GM19438 (cell line): ENCODE measurements around the gene TFEB.
"Not testable (repeated sequence)": the region's sequence is repeated elsewhere in the genome, so short reads cannot be mapped to it uniquely, and the experiment has no call there.

Experiments used
- ATAC-seq: cut with Tn5 transposase; IDR thresholded peaks from one replicate; pipeline ENCODE4 v1.9.1; 2021; ENCODE audit warnings: low read depth; ENCODE audit not compliant: unreplicated experiment

The TFEB gene

DNA sequence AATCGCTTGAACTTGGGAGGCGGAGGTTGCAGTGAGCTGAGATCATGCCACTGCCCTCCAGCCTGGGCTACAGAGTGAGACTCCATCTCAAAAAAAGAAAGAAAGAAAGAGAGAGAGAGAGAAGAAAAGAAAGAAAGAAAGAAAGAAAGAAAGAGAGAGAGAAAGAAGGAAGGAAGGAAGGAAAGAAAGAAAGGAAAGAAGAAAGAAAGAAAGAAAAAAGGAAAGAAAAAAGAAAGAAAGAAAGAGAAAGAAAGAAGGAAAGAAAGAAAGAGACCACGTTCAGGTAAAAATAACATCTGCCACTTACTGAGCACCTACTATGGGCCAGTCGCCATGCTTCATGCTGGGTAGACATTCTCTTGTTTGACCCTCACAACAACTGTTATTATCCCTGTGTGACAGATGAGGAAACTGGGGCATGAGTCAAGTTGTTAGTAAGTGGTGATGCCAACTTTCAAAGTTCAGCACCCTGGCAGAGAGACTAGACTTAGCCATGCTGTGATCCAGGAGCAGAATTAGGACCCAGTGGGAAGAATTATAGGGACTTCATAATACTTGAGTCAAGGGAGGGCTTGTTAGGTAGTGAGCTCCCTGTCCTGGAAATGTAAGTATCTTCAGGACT, 30.7 kb upstream of the TFEB start:
- not testable (repeated sequence) for ATAC-seq

DNA sequence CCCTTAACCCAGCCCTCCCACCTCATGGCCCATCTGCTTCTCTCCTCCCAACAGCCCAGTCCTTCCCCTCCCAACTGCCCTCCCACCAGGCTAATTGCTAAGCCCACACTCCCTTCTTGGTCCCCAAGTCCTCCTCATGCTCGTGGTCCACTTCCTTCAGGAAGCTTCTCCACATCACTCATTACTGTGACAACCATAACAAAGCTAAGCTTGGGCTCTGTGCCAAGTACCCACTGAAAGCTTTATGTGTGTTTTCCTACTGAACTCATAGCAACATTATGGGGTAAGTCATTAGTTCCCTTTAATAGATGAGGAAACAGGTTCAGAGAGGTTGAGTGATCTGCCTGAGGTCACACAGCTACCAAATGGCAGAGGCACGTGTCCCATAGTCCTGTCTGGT, 28.1 kb upstream of the TFEB start:
- no peak for ATAC-seq

DNA sequence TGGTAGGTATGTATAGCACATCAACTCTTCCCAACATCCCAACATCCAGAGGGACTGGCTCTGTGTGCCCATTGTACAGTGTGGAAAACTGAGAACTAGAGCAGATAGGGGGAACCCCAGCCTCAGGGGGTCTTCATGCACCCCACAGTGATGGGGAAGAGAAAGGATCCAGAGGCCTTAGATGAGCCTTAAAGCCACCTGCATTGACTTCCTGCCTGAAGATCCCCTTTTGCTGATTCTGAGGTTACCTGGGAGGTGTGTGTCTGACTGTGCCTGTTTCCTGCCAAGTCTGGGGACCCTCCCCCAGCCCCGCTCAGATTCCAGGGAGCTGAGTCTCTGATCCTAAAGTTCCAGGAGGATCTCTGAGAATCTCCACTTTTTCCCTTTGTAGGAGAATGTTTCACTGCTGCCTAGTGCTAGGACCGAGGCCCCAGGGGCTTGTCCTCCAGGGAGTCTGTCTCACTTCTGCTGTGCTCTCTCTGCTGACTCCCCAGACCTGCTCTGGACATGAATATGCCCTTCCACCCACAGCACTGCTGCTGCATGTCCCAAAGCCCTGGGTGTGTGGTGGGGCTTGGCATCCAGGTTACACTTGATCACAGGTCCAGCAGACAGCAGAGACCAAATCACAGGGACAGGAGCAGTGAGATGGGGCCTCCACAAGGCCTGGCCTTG, 24.6 kb upstream of the TFEB start:
- no peak for ATAC-seq

DNA sequence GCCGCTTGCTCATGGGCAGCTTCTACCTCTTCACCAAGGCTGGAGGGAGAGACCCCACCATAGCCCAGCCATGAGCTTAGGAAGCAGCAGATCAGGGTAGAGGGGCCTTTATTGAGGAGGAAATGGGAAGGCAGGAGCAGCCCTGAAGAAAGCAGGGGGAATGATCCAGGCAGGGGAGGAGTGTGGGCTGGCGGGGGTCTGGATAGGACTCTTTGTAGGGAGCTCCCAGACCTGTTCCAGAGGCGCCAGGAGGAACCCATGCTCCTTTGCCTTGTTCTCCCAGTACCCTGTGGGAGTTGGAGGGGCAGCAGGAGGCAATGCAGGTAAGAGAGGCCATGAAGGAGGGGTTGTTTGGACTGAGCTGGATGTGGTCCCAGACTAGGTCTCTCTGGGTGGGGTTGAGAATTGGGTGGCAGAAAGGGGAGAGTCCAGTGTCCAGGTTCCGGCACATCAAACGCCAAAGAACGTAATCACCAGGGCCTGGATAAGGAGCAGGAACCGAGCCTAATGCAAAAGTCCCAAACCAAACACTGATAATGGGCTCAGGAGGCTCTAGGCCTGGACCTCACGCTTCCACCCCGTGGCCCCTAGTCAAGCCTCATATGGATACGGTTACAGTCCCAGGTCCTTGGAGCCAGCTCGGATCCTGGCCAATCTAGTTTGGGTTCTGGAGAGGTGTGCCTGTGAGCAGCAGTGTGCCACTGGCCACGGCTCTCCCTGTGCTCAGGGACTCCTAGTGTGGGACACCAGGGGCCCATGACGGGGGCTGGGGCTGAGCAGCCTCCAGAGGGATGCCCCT, 23.9 kb upstream of the TFEB start:
- no peak for ATAC-seq

DNA sequence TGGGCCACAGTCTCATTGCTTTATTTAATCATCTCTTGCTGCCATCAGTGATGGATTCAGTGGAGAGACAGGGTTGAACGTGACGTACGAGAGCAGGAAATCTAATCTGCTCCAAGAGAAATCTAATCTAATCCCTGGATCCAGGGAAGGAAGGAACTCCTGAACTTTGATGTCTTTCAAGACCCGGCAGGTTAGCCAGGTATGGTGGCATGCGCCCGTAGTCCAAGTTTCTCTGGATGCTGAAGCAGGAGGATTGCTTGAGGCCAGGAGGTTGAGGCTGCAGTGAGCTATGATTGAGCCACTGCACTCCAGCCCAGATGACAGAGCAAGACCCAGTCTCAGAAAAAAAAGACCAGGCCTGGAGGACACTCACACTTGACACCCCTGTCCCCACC, 23.2 kb upstream of the TFEB start:
- no peak for ATAC-seq

DNA sequence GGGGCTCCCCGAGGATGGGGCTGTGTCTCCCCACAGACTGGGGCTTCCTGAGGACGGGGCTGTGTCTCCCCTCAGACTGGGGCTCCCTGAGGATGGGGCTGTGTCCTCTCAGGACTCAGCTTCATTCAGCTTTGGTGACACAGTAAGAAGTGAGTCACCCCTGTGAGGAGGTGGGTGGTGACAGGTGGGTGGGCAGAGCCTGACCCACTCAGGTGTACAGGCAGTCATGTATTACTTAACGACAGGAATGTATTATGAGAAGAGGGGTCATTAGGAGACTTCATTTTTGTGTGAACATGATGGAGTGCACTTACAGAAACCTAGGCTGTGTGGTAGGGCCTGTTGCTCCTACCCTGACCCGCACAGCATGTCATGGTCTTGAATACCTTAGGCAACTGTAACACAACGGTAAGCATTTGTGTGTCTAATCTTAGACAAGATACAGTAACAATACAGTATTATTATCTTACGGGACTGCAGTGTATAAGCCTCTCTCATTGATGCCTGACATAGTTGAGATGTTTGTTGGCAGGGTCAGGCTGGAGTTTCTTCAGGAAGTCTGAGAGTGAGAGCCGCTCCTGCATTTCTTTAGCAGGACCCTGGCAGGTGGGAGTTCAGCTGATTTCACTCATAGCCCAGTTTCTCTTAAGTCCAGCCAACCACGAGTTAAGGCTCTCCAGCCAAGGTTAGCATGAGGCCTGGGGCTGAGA, 22.7 kb upstream of the TFEB start:
- ATAC-seq: no peak

DNA sequence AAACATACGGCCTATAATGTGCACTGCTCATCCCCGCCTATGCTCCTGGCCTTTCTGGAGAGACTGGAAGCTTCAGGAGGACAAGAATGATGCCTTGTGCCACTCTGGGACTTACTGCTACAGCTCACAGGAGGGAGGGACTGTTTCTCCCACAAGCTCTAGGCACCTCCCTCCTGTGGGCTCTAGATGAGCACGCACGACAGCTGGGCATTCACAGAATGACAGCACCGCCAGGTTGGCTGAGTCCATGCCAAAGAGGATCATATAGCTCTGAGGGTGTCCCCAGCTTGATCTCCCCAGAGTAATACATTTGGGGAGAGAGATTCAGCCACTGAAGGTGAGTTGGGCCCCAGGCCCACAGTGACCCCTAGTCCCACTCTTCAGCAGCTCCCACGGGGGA, 21.9 kb upstream of the TFEB start:
- no peak for ATAC-seq

DNA sequence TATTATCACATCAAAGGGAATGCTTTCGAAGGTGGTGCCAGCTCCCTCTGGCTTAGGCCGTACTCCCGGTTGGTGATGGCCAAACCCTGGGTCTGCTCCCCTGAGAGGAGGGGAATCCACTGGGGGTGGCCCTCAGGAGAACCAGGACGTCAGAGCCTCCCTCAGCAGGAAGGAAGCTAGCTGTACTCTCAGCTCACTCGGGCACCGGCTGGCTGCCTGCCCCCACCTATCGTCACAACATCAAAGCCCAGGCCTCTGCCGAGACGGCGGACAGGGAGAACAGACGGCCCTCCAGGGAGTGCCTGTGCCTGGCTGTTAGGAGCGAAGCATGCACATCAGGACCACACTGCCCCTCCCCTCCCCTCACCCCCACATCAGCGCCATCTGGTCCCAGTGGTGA, 20.9 kb upstream of the TFEB start:
- ATAC-seq: no peak

DNA sequence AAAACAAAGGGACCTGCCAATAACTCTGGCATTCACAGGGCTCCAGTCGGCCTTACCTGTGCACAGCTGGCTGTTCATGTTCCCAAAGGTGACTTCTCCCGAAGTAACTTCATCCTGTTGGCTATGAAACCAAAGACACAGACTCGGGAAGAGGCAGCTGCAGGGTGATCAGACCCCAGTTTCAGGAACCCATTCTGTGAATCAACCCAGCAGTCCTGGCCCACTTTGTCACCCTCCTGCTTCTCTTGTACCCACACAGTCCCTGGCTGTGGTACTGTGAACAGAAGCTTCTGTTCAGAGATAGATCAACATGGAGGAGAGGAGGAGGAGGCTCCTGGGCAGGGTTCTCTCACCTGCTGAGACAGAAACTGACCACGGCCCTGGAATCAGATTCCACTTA, 20.5 kb upstream of the TFEB start:
- ATAC-seq: no peak

DNA sequence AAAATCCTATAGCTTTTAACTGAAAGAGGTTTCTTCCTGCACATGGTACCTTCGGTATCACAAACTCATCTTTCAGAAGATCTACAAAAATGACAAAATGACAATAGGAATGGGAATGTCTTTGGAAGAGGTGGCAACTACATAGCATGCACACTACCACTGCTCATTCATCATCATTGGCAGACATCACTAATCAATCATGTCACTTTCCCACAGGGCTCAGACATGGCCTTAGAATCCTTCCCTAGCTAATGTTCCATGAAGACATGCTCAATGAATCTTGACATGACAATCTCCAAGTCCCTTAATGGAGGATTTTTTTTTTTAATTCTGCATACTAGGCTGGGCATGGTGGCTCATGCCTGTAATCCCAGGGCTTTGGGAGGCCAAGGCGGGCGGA, 15.0 kb upstream of the TFEB start:
- ATAC-seq: no peak

DNA sequence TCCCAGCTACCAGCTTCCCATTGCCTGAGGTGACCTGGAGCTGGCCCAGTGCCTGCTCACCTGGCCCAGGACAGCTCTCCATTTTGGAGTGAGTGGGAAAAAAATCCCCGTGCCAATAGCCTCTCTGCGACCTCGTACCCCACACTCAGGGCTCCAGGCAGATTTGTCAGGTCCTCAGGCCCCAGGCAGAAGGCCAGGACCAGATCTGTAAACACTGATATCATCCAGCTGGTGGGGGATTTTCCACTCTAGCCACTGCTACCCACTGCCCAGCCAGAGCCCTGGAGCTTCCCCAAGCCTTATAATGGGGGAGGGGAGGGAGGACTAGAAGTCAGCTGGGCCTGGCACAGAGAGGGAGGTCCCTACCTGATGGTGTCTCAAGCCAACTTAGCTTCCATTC, 13.1 kb upstream of the TFEB start:
- no peak for ATAC-seq

DNA sequence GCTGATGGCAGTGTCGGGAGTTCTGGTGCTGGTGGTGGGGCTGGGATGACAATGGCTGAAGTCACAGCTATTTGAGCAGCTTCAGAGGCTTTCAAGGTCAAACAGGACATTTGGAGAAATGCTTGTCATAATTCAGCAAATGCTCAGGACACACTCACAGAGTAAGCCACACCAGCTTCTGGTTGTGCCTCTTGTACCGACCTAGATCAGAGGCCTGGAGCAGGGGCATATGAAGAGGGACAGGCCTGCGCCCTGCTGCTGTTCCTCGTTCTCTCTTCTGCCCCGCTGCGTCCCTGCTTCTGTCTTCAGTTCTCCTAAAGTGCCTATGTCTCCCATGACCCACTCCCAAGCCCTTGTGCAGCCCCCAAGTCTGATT, 12.7 kb upstream of the TFEB start:
- no peak for ATAC-seq

DNA sequence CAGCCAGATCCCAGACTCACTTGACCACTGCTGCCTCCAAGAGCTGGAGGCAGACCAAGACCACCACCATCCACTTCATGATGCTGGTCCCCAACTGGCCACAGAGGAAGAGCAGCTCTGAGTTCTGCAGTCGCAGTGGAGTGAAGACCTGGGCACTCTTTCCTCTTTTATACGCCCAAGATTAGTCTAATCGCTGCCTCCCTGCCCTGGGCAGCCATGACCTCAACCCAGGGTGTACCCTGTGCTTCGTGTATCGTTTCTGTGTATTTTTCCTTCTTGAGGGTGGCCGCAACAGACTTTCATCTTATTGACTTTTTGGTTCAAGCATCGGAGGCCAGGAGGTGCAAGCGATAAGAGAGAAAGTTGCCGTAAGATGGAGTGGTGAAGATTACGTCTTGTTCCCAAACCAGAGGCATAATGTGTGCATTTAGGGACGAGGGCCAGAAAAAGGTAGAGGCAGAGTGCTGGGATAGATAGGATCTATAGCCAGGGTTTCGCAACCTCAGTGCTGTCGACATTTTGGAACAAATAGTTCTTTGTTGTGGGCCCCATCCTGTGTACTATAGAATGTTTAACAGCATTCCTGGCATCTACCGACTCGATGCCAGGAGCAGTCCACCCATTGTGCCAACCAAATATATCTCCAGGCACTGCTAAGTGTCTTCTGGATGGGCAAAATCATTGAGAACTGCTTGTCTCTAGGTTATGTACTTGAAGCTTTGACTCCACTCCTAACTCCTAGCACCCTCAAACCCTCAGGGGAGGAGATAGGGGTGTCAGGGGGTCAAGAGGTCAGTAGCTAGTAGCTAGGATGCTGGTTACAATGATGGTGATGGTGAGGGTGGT, 12.1 kb upstream of the TFEB start, which contains the start of gene PGC:
TSS of gene PGC (minus strand) at position 142 of the 846 bp plus-strand sequence. CDS start at position 79, 63 bp downstream.
- no peak for ATAC-seq

DNA sequence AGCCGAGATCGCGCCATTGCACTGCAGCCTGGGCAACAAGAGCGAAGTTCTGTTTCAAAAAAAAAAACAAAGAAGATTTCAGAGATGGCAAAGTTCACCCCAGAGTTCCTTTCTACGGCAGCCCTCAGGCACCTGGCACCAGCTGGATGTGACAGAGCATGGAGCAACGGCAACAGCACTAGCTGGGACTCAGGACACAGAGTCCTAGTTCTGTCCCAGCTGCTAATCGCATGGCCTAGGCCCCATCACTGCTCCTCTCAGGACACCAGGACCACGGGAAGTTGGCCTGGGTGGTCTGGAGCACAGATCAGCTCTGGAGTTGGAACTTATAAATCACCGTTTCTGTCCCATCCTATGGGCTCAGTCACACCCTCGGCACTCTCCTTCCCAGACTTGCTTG, 10.7 kb upstream of the TFEB start:
- ATAC-seq: no peak

DNA sequence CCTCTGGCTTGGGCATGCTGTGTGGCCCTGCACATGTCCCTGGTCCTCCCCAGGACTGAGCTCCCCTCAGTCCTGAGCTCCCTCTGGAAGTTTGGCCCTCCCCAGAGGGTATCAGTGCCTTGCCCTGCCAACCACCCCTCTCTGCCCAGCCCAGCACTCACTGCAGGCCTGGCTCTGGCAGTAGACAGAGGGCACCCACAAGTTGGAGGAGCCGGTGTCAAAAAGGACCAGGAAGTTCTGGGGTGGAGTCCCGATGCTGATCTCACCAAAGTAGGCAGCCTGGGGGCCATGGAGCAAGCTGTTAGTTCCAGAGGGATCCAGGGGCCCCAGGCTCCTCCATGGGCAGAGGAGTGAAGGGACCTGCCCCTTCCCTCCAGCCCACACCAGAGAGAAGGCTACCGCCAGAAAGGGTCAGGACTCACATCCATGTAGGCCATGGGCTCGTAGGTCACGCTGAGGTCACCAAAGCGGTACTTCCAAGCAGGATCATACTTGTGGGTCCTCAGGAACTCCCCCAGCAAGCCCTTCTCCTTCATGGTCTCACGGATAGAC, 8.9 kb upstream of the TFEB start:
- ATAC-seq: no peak

DNA sequence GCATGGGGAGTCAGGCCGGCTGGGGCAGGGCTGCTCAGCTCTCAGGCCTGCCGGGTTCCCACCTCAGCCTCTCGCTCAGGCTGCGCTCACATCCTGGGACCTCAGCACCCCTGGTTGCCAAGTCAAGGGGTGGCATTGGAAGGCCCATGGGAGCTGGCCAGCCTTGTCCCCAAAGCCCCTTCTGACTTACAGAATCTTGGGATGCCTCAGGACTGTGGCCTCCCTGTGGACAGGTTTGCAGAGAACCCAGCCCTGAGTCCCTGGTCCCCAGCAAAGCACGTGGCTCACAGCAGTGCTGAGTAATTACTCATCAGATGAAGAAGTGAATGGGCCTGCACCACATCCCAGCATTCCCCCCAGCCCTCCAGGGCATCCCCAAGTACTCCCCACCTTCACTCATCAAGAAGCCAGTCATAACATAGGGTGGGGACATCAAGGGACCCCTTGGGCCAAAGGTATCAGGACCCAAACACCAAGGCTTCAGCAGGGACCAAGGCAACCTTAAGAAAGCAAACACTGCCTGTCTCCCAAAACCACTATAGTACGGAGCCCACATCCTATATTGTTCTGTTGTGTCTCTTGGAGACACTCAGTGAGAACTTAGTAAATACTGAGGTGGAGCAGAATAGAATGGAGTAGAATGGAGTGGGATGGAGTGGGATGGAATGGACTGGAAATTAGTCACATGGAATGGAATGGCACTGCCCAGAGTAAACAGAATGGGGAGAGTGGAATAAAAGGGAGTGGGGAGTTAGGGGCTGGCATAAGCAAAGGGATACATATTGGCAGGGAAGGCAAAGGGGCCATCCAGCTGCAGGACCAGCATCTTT, 8.2 kb upstream of the TFEB start:
- no peak for ATAC-seq

DNA sequence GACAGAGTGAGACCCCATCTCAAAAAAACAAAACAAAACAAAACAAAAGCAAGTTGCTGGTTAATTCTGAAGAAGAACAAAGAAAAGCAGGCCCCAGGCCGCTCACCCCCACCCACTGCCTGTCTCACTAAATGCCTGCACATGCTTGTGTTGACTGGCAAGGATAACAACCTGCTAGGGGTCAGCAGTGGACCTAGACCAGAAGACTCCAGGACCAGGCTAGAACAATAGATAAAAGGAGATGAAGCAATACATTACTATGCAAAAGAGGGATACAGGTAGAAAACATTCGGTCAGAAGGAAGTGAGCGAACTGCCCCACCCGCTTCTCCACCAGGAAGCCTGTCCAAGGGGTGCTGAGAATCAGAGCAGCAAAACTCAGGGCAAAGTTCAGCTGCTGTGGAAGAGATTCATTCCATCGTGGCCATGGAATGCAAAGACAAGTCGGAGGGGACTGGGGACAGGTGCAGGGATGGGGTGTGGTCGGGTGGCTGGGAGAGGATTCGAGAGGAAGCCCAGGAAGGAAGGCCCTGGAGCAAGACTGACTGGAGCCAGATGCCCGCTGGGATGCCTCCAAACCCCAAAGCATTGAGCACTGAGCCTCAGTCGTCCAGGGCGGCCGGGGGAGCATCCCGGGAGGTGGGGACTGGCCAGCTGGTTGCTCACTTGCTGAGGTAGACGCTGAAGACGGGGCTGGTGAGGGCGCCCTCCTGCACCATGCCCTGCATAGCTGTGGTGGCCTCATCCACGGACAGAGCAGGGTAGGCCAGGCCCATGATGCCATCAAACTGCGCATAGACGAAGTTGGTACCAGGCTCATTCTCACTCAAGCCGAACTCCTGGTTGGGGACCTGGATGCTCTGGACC, 6.5 kb upstream of the TFEB start:
- ATAC-seq: no peak
